Suppressor macrophage treated with lipopolysaccharide for 4 hours (primary cell): ENCODE results near the gene KDM5A.
"Not testable (repeated sequence)": the region's sequence is repeated elsewhere in the genome, so short reads cannot be mapped to it uniquely, and the experiment has no call there.

ENCODE experiments used
- DNase-seq: peaks from one replicate; pipeline ENCODE4 v3.0.0-alpha.2; 2020

The KDM5A gene

DNA sequence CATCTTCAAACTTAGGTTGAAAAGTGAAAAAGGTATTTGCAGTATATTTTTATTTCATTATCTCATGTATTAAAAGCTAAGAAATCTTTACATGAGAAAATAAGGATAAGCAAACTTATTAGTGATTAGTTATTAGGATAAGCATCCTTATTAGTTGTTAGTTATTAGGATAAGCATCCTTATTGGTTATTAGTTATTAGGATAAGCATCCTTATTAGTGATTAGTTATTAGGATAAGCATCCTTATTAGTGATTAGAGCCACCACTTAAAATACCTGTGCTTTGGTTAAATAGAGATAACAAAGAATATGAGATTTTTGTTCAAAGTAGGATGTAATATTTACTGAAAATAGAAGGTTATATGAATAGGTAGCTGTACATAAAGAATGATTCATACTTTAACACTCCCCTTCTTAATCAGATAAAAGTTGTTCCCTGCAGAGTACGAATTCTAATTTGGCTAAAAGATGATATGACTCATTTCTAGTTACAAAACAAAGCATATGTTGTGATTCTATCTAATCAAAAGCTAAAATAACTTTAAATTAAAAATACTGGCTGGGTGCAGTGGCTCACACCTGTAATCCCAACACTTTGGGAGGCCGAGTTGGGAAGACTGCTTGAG lies 56.4 kb downstream of the KDM5A start:
- no peak for DNase-seq

DNA sequence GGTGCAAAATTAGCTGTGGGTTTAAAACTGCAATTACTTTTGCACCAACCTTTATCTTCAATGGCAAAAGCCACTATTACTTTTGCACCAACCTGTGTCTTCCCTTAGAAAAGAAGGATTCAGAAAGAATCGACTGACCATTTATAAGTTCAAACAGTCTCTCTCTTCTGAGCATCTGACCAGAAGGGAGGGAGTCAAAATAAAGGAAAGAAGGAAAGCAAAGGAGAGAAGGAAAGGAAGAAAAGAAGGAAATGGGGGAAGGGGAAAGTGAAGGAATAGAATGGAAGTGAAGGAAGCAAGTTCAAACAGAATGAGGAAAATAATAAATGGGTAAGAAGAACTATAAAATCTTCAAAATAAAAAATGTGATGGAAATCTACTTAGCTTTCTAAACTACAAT lies 57.8 kb downstream of the KDM5A start:
- DNase-seq = no peak

DNA sequence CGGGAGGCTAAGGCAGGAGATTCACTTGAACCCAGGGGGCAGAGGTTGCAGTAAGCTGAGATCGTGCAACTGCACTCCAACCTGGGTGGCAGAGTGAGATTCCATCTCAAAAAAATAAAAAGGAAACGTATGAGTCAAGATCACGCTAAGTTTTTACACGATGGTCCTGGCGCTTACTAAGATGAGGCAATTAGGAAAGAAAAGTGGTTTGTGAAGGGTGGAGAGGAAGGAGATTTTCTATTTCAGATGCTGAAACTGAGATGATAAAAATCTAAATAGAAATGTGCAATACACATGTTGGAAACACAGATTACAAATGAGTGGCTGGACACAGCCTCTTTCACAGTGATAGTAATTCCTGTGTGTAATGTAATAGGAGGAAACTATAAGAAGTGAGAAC lies 63.2 kb downstream of the KDM5A start:
- DNase-seq = peak; percentile 4

DNA sequence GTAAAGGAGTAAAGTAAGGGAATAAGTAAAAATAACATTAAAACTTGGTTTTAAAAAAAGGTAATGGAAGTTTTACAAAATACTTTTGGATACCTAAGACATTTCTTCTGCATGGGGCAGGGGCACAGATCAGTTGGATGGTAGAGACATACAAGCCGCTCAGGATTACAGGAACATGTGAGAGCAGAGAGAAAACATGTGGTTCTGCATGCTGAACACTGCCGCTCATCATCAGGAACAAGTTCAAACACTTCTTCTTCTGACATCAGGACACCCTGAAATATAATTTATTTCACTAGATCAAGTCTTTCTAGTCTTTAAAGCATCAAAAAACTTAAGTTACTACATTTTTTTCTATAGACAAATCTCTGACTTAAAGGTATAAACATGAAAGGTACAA lies 65.6 kb downstream of the KDM5A start:
- DNase-seq = no peak

DNA sequence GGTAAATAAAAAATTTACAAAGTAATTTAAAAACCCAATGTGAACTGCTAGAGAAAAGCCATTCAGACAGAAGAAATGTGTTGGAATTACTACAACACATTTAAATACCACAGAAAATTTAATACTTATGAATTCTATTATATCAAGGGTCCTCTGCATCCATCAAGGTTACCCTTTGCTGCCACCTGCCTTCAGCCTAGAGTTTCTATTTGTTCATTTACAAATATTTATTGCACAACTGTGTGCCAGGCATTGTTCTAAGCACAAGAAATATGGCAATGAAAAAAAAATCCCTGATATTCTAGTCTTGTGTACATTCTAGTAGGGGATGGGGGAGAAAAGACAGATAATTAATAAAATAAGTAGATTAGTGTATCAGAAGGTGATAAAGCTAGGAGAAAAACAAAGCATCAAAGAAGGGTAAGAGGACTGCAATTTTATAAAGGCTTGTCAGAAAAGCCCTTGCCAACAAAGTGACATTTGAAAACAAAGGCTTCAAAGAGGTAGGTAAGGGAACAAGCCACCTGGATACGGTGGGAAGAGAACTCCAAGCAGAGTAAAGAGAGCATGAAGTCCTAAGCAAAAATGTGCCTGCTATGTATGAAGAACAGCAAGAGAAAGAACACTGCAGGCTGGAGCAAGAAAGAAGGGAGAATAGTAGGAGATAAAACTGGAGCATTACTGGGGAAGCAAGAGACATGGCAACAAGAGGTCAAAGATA lies 67.4 kb downstream of the KDM5A start:
- no peak for DNase-seq

DNA sequence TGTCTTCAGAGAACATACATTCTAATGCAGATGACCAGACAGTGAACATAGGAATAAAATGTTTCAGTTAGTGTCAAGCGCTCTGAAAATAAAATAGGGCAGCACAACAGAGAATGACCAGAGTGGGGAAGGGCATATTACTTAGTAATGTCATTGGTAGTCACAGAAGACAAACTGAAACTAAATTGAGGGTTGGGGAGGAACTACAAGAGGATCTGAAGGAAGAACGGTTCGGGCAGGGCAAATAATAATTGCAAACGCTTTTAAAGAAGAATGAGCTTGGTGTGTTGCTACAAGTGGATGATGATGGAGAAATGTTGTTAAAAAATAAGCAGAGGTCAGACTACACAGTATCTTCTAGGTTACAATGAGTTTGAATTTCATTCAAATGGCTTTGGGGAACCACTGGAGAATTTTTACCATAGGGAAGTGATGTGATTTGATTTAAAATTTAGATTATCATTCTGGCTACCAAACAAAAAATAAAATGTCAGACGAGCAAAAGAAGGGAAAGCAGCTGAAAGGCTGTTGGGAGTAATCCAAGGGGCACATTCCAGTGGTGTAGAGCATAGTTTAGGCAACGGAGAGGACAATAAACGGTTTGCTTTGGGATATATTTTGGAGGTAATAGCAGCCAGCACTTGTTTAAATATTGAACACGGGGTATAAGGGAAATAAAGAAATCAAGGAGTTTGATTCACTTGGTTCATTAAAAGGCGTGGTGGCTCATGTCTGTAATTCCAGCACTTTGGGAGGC lies 70.2 kb downstream of the KDM5A start:
- peak; percentile 18 for DNase-seq

DNA sequence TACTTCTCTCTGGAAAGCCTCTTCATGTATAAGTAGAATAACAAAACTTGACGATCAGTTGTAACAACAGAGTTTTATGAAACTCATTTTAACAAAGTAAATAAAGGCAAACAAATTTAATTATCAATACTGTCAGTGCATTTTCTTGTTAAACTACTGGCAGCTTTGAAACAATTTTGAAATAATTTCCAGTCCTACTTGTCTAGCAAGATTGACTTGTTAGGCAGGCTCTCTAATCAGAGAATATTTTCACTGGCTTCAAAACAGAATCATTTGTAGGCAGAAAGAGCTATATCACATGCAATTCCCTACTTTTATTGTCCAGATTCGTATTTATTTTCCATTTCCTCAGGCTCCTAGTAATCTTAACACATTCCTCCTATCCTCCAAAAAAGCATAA lies 80.6 kb downstream of the KDM5A start:
- no peak for DNase-seq

DNA sequence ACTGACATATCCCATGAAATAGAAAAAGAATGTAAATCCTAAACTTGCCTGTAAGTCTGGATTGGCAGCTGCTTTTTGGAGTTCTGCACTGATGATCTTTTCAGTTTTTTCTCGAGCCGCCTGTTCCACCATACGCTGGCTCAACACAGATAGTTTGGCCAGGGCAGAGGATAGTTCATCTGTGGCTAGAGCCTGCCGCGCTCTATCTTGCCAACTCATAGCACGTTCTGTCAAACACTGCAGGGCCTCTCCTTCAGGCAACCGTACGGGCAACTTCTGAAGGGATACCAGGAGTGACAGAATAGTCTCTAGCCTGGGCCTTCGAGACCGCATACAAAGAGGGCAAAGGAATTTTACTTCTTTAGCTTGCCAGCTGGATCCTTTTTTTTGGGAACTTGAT lies 81.7 kb downstream of the KDM5A start:
- DNase-seq = no peak

DNA sequence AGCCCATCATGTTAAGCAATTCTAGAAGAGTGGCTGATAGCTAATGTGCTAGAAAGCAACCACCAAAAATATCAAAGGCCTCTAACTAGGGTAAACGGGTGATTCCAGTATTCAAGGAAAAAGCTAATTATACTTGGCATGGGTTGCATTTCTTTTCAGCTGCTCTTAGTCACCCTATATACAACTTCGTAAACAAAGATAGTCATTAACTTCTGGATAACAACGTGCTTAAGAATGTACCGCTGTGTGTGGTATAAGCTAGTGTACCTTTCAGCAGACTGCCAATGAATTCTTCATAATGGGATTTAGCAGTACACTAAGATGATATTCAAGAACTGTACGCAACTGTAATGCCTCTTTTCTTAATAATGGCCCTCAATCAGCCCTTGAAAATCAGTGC lies 84.3 kb downstream of the KDM5A start:
- no peak for DNase-seq

DNA sequence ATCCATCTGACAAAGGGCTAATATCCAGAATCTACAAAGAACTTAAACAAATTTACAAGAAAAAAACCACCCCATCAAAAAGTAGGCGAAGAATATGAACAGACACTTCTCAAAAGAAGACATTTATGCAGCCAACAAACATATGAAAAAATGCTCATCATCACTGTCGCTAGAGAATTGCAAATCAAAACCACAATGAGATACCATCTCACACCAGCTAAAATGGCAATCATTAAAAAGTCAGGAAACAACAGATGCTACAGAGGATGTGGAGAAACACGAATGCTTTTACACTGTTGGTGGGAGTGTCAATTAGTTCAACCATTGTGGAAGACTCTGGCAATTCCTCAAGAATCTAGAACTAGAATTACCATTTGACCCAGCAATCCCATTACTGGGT lies 86.4 kb downstream of the KDM5A start:
- DNase-seq = not testable (repeated sequence)

DNA sequence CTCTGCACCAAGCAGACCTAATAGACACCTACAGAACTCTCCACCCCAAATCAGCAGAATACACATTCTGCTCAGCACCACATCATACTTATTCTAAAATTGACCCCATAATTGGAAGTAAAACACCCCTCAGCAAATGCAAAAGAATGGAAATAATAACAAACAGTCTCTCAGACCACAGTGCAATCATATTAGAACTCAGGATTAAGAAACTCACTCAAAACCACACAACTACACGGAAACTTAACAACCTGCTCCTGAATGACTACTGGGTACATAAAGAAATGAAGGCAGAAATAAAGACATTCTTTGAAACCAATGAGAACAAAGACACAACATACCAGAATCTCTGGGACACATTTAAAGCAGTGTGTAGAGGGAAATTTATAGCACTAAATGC lies 89.0 kb downstream of the KDM5A start:
- DNase-seq = not testable (repeated sequence)

DNA sequence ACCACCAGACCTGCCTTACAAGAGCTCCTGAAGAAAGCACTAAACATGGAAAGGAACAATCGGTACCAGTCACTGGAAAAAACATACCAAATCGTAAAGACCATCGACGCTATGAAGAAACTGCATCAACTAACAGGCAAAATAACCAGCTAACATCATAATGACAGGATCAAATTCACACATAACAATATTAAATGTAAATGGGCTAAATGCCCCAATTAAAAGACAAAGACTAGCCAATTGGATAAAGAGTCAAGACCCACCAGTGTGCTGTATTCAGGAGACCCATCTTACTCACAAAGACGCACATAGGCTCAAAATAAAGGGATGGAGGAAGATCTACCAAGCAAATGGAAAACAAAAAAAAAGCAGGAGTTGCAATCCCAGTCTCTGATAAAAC lies 89.6 kb downstream of the KDM5A start:
- not testable (repeated sequence) for DNase-seq

DNA sequence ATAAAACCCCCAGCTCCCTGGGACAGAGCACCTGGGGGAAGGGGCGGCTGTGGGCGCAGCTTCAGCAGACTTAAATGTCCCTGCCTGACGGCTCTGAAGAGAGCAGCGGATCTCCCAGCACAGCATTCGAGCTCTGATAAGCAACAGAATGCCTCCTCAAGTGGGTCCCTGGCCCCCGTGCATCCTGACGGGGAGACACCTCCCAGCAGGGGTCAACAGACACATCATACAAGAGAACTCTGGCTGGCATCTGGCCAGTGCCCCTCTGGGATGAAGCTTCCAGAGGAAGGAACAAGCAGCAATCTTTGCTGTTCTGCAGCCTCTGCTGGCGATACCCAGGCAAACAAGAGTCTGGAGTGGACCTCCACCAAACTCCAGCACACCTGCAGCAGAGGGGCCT lies 91.1 kb downstream of the KDM5A start:
- DNase-seq = not testable (repeated sequence)

DNA sequence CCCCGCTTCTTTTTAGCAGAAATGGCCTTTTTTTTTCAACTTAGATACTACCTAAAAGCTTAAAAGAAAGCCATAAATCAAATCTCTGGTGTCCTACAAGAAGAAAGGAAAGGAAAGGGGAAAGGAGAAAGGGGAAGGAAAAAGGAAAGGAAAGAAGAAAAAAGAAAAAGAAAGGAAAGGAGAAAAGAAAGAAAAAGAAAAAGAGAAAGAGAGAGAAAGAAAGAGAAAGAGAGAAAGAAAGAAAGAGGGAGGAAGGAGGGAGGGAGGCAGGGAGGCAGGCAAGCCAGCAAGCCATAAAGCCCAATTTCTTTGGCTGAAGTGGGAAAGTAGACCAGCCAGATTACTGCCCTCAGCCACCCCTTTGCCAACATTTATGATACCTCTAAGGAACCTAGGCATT lies 94.0 kb downstream of the KDM5A start:
- no peak for DNase-seq

DNA sequence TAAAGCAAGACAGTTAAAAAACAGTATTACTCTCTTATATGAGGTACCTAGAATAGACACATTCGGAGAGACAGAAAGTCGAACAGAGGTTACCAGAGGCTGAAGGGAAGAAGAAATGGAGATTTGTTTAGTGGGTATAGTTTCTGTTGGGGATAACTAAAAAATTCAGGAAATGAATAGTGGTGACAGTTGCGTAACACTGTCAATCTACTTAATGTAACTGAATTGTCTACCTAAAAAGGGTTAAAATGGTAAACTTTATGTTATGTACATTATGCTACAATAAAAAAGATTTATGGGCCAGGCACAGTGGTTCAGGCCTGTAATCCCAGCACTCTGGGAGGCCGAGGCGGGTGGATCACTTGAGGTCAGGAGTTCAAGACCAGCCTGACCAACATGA lies 95.9 kb downstream of the KDM5A start:
- peak; percentile 9 for DNase-seq

DNA sequence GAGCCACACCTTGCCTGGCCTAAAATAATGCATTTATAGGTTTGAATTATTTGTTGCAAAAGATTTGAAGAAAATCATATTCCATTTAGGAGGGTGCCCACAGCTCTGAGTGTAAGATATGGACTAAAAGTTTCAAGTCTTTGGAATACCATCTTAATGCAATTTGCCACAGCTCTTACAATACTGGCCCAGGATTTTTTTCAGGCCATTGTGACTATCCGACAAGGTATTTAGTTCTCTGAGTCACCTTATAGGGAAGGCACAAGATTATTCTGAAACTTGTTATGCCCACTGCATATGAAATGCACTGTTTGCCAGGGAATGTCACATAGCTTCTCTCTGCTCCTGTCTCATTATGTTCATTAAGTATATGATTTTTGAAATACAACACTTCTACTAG lies 96.9 kb downstream of the KDM5A start:
- DNase-seq = no peak

DNA sequence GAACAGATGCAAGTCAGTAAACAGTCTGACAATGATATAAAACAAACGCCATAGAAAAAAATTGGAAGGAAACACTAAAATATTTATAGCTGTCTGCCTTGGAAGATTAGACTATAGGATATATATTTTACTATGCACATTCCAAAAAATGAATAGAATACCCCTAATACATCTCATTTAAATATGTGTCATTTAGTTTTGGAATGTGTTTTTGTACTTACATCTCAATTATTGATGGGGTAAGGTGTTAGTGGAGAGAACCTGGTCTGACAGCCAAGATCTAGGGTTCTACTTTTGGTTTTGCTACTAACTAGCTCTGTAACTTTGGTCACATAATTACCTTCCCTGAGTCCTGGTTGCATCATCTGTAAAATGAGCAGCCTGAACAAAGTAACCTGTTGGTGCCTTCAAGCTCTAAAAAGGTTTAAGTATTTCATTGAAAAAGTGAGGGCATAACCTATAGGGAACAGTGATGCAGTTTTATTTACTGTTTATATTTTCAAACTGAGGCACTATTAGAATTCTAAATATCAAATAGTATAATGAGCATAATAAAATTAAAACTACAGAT lies 97.9 kb downstream of the KDM5A start:
- DNase-seq = no peak

DNA sequence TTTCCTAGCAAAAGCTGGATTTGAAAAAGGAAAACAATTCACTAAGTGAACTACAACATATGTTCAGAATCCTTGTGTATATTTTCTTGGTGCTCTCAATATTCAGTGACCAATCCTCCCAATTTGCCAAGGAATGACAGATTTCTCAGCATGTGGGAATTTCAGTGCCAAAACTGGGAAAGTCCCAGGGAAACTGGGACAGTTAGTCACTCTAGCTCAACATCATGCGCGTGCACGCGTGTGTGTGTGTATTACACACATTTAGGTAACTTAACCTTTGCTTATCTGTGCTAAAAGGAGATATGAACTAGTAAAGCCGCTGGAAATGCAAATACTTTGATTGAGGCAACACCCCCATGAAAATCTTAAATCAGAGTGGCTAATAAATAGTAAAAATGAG lies 100.4 kb downstream of the KDM5A start:
- peak; percentile 12 for DNase-seq

DNA sequence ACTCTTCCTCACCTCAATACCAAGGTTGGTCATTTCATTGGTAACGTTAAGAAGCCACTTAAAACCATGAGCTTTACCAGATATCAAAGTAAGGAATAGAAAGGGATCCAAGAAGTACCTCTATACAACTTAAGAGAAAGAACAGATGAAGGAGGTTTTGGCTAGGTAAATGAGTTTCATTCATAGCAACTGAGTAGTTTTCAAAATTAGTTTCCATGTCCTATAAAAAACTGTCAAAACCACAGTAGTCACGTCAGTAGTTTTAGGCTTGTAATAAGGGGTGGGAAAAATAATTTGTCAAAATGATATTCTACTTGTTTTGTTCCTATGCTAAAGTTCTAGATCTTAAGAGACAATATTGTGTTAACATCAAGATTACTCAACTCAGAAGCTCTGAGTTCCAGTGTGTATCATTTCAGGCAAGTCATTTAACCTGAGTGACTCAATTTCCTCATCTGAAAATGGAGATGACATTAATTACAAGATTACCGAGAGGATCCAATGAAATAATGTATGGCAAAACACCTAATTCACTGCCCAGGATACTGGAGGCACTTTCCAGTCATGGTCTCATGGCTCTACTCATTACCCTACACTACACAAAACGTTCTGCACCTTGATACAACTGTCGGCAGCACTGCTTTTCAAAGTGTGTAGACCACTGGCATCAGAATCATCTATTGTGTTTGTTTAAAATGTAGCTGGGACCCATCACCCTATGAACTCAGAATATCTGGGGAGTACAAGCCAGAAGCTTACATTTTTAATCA lies 102.4 kb downstream of the KDM5A start:
- DNase-seq = no peak

DNA sequence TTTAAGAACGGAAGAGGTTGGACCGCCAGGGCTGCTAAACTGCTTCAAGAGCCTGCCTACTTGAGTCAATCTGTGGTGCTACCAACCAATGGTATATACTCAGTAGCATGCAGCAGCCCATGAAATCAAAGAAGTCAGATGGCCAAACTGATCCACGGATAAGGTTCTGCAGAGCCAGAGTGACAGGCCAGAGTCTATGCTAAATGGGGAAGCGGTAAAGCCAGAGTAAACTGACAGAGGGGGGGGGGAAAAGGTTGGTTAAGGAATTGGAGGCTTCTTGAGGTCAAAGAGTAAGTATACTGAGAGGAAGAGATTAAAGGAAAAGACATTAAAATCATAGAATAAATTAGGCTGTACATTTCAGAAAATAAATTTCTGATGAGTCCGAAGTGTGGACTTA lies 111.1 kb downstream of the KDM5A start:
- DNase-seq = no peak

DNA sequence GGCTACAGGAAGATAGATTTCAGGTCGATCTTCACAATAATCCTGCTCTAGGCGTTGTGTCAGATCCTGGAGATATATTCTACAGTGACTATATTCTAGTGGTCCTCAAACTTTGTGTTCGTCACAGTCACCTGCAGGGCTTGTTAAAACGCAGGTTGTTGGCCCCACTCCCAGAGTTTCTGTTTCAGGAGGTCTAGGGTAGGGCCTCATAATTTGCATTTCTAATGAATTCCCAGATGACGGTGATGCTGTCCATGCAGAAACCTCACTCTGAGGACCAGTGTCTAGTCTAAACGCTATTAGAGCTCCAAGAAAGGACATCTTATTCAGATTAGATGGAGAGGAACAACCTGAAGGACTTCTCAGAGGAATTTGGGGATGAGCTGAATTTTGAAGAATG lies 113.3 kb downstream of the KDM5A start:
- DNase-seq = no peak

DNA sequence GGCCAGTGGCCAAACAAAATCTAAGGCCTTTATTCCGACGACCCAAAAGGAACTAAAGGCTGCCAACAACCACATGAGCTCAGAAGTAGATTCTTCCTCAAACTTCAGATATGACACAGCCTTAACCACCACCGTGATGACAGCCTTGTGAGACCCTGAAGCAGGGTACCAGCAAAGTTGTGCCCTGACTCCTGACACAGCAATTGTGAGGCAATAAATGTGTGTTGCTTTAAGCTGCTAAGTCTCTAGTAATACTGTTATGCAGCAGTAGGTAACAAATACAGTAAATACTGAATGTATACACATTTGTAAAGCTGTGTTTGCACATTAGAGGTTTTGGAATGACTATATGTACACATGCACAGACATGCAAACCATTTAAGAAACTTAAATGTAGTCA lies 115.7 kb downstream of the KDM5A start:
- DNase-seq = peak; percentile 33

DNA sequence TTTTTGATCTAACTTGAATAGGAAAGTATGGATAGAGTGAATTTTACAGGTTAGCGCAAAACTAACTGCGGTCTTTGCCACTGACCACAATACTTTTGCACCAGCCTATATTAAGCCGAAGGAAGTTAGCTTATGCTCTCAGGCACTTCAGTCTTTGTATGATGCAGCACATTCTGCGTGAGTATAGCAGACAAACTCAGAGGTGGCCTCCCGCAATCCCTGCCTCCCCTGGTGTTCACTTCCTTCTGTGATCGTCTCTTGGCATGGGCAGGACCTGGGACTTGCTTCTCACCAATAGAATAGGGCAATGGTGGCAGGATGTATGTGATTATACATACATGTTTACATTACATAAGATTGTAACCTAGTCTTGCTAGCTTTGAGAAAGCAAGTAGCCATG lies 116.2 kb downstream of the KDM5A start:
- DNase-seq = peak; percentile 5
